Fibroblast of lung (primary cell): ENCODE results near the gene TXNL4B.
"Not testable (repeated sequence)": the region's sequence is repeated elsewhere in the genome, so short reads cannot be mapped to it uniquely, and the experiment has no call there.

ENCODE experiments used
- EZH2 ChIP-seq: IDR thresholded peaks from 2 replicates; pipeline ENCODE4 v1.5.1; 2012; ENCODE audit warnings: low read length, control low read depth, mild to moderate bottlenecking; ENCODE audit errors: missing control alignments
- TF ChIP-seq, protein P1 (sequence below), 2 donors: IDR thresholded peaks in 1 of 2; conservative IDR thresholded peaks in 1 of 2; 1 replicate in 1 of 2; 2 replicates in 1 of 2; pipeline ENCODE4 v1.5.1; 2011 to 2012; ENCODE audit warnings: low read length in 2 of 2, control low read depth in 1 of 2, inconsistent platforms in 1 of 2, low read depth in 1 of 2, mild to moderate bottlenecking in 1 of 2

DNA sequence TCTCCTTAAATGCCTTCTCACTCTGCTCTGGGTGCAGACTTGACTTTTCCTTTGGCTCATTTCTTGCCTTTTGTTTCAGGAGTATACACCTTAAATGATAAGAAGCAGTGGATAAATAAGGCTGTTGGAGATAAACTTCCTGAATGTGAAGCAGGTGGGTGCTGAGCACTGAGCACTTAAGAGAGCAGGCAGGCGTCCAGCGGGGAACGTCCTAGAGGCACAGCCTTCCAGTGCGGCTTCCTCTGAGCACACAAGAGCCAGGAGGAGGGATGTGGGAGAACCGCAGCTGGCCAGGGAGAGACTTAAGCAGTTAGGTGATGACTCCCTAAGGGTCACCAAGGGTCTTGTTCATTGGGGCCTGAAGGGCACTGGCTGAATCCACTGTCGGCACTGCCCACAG, 36.1 kb downstream of the TXNL4B start:
- TF ChIP-seq, protein P1, sequence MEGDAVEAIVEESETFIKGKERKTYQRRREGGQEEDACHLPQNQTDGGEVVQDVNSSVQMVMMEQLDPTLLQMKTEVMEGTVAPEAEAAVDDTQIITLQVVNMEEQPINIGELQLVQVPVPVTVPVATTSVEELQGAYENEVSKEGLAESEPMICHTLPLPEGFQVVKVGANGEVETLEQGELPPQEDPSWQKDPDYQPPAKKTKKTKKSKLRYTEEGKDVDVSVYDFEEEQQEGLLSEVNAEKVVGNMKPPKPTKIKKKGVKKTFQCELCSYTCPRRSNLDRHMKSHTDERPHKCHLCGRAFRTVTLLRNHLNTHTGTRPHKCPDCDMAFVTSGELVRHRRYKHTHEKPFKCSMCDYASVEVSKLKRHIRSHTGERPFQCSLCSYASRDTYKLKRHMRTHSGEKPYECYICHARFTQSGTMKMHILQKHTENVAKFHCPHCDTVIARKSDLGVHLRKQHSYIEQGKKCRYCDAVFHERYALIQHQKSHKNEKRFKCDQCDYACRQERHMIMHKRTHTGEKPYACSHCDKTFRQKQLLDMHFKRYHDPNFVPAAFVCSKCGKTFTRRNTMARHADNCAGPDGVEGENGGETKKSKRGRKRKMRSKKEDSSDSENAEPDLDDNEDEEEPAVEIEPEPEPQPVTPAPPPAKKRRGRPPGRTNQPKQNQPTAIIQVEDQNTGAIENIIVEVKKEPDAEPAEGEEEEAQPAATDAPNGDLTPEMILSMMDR (conservative IDR thresholded peaks at IDR 0.05 in 1 of 2, IDR thresholded peaks at IDR 0.05 in 1 of 2; ENCODE audit: low read depth in 1 of 2, low read length in 2 of 2): not testable (repeated sequence)
- TF ChIP-seq EZH2: not testable (repeated sequence)
